MG63 (cell line): ENCODE measurements around the gene TNFRSF1A. TPM values are rescaled to one million over a fixed set of nuclear protein-coding genes. Genes with fewer than 3 reads are reported as not detected.

Experiments used
- DNase-seq: peaks from one replicate; pipeline ENCODE4 v3.0.0-alpha.2; 2020
- H3K27me3 ChIP-seq: fragments of 250-450 bp; sonication (Bioruptor Pico); 2 replicates; pipeline ENCODE4 v1.5.1; 2020; ENCODE audit warnings: mild to moderate bottlenecking, moderate library complexity
- H3K36me3 ChIP-seq: fragments of 250-450 bp; sonication (Bioruptor Pico); 2 replicates; pipeline ENCODE4 v1.5.1; 2020; ENCODE audit warnings: mild to moderate bottlenecking, moderate library complexity
- H3K4me3 ChIP-seq: fragments of 250-450 bp; sonication (Bioruptor Pico); 2 replicates; pipeline ENCODE4 v1.5.1; 2020; ENCODE audit warnings: mild to moderate bottlenecking, moderate library complexity
- H3K9me3 ChIP-seq: fragments of 250-450 bp; sonication (Bioruptor Pico); 2 replicates; pipeline ENCODE4 v1.5.1; 2020; ENCODE audit warnings: mild to moderate bottlenecking, moderate library complexity
- total RNA-seq: library from RNA; depleted of rRNA; stranded (reverse); fragments of >200 nt; shearing (Covaris generic); gene quantifications from 2 replicates; pipeline ENCODE4 v1.2.3, GENCODE V29; 2014; ENCODE audit warnings: low replicate concordance

TNFRSF1A gene
- total RNA-seq, 1 experiment from 2014 or later = 181 TPM

DNA sequence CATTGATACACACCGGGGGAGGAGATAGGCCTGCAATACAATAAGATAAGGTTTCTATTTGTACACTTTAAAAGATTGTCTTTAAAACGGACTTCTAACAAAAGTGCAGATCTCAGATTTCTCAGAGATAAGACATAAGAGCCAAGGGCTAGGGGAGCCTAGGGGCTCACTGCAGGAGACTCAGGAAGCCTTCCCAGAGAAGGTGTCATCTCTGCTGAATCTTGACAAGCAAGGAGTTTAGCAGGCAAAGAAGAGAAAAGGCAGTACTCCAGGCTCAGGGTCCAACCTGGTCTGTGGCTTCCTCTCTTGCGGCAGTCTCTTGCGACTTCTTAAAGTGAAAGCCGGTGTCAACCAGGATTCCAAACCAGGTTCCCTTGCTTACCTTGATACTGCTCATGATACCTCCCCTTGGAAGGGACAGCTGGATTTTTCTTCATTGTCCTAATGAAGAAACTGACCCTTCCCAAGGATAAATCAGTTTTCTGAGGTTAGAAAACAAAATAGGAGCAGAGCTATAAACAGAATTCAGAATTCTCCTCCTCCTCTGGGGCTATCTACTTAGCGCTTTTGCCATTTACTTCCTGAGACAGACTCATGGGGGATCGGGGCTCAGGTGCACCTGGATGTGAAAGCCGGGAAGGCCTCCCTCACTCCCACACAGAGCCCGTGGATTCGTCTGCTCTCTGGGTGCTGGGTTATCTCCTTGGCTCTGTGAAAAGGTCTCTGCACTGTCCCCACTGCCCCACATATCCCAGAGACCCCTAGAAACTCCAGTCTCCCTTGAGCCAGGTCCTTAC is 35.2 kb upstream of the TNFRSF1A start:
- Histone ChIP-seq H3K9me3 (no peaks in the 10 kb centered on the region), H3K4me3 (no peak overlapping the region), H3K36me3 (no peaks in the 10 kb centered on the region), H3K27me3 (no peaks in the 10 kb centered on the region)
- DNase-seq = no peak

GRCh38 chr12:6376079-6376869 is 34.4 kb upstream of the TNFRSF1A start:
- Histone ChIP-seq H3K9me3 (no peaks in the 10 kb centered on the region), H3K27me3 (no peaks in the 10 kb centered on the region), H3K4me3 (0 out of 2 replicates have a peak overlapping the region, but pooled peaks have one; percentile 3), H3K36me3 (no peaks in the 10 kb centered on the region)
- DNase-seq = peak; percentile 93

- Histone ChIP-seq H3K27me3 (no peaks in the 10 kb centered on the region), H3K9me3 (no peaks in the 10 kb centered on the region), H3K36me3 (no peaks in the 10 kb centered on the region), H3K4me3 (0 out of 2 replicates have a peak within 1 kb of the TSS, but pooled peaks have one; percentile 3)
- no peak for DNase-seq
Observed at GRCh38 chr12:6375269-6376078, 33.6 kb upstream of the TNFRSF1A start, which contains the start of gene SCNN1A. SCNN1A (minus strand) TSS chr12:6375563; CDS start chr12:6374783, 780 bp downstream.

GRCh38 chr12:6374786-6375160 is 32.9 kb upstream of the TNFRSF1A start:
- no peaks in the 10 kb centered on the region for H3K27me3 ChIP-seq
- H3K4me3 ChIP-seq = no peak overlapping the region
- no peaks in the 10 kb centered on the region for H3K9me3 ChIP-seq
- H3K36me3 ChIP-seq = no peaks in the 10 kb centered on the region
- no peak for DNase-seq

- no peak for DNase-seq
- Histone ChIP-seq H3K9me3 (no peaks in the 10 kb centered on the region), H3K36me3 (no peaks in the 10 kb centered on the region), H3K4me3 (no peak overlapping the region), H3K27me3 (no peaks in the 10 kb centered on the region)
Observed at GRCh38 chr12:6374028-6374785, 32.3 kb upstream of the TNFRSF1A start.

DNA sequence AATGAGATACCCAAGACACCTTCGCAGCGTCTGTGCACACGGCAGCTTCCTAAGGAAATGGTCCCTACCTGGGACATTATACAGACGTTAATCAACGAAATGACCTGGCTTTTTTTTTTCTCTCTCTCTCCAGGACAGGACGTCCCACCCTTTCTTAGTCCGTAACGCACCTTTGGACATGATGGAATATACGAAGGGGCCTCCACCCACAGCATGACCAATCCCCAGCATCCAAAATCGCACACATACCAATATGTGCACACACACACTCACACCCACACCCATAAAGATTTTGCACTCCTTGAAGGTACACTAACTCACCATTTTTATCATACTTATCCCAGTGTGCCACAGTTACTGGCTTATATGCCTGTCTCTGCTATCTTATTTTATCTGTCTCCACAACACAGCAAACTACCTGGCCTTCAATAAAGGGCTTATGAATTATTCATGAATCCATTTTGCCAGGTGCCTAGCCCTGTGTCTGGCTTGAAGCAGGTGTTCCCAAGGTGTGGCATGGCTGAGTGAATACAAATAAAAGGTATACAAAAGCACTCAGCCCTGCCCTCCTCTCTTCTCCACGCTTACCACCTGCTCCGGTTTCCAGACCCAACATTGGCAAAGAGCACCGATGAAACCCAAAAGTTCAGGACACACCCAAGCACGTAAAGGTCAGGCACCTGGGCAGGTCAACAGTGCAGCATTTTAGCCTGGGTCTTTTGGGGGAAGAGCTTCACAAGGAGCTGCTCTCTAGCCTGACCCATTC is 31.3 kb upstream of the TNFRSF1A start:
- no peaks in the 10 kb centered on the region for H3K36me3 ChIP-seq
- no peaks in the 10 kb centered on the region for H3K9me3 ChIP-seq
- no peak overlapping the region for H3K4me3 ChIP-seq
- no peak for DNase-seq
- no peaks in the 10 kb centered on the region for H3K27me3 ChIP-seq

GRCh38 chr12:6372403-6373003 is 30.6 kb upstream of the TNFRSF1A start:
- no peaks in the 10 kb centered on the region for H3K36me3 ChIP-seq
- DNase-seq = peak; percentile 83
- no peaks in the 10 kb centered on the region for H3K9me3 ChIP-seq
- no peak overlapping the region for H3K4me3 ChIP-seq
- no peaks in the 10 kb centered on the region for H3K27me3 ChIP-seq

DNA sequence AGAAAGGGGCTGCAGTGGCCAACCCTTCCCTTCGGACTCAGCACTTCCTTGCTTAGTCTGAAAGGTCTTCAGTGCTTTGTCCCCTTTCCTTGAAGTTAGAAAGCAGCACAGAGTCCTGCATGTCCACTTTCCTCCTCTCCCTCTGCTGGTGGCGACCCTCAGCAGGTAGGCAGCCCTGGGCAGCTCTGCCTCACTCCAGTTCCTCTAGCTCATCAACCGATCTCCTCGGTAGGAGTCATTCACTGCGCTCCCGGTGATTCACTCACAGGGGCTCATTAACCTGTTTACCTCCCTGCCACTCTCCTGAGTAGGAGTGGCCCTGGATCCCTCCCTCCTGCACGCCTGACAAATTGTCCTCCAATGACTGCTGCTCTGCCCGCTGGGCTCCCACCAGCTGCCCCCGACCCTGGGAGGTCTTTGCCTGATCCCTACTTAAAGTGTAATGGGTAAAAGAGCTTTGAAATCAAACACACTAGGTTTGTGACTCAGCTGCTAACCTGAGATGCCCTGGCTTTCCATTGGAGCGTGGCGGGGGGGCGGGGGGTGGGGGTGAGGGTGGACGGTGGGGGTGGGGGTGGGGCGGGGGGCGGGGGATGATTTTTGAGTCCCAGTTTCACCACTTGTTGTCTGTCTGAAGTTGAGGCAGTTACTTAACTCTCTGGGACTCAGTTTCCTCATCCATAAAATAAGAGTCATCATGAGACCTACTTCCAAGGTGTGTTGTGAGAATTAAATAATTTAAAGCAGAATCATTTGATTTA is 29.3 kb upstream of the TNFRSF1A start:
- no peak overlapping the region for H3K4me3 ChIP-seq
- H3K9me3 ChIP-seq = no peaks in the 10 kb centered on the region
- no peaks in the 10 kb centered on the region for H3K36me3 ChIP-seq
- no peaks in the 10 kb centered on the region for H3K27me3 ChIP-seq
- peak; percentile 49 for DNase-seq

GRCh38 chr12:6370576-6370935 is 28.7 kb upstream of the TNFRSF1A start:
- no peak overlapping the region for H3K4me3 ChIP-seq
- H3K36me3 ChIP-seq = no peaks in the 10 kb centered on the region
- H3K9me3 ChIP-seq = no peaks in the 10 kb centered on the region
- DNase-seq = no peak
- H3K27me3 ChIP-seq = no peaks in the 10 kb centered on the region

GRCh38 chr12:6369916-6370575 is 28.2 kb upstream of the TNFRSF1A start:
- H3K9me3 ChIP-seq = no peaks in the 10 kb centered on the region
- H3K36me3 ChIP-seq = no peaks in the 10 kb centered on the region
- no peaks in the 10 kb centered on the region for H3K27me3 ChIP-seq
- H3K4me3 ChIP-seq = no peak overlapping the region
- DNase-seq = peak; percentile 62

- DNase-seq = no peak
- no peaks in the 10 kb centered on the region for H3K36me3 ChIP-seq
- no peaks in the 10 kb centered on the region for H3K27me3 ChIP-seq
- no peak overlapping the region for H3K4me3 ChIP-seq
- H3K9me3 ChIP-seq = no peaks in the 10 kb centered on the region
Observed at GRCh38 chr12:6368906-6369525, 27.1 kb upstream of the TNFRSF1A start.

DNA sequence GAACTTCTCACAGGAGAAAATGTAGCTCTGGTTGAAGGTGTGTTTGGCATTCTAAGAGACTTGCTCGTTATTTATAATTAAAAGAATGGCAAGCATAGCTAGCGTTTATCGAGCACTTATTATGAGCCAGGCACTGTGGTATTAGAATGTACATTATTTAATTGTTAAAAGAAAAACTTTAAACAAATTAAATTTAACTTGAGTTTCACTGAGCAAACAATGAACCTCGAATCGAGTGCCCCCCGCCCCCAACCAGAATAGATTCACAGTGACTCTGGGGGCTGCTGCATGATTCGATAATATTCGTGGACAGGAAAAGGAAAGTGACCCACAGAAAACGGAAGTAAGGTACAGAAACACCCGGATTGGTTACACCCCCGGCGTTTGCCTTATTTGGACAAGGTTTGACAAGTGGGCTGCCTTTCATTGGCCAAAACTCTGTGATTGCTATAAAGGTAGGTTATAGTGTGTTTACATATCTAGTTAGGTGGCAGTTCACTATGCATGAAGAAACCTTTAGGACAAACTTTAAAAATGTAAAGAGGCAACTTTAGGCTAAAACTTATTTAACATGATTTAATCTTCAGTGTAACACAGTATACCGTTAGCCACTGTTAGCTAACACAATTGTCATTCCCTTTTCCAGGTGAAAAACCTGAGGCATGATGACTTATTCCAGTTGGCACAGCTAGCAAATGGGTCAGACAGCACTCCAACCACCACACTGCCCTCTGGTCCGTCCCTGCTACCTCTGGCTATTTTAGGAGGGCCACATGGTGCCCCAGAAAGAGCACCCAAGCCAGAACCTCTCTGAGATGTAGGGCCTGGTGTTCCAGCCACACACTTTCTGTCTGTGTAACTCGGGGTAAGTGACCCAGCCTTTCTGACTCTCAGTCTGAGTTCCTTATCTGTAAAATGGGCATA is 26.4 kb upstream of the TNFRSF1A start:
- Histone ChIP-seq H3K4me3 (no peak overlapping the region), H3K9me3 (no peaks in the 10 kb centered on the region), H3K36me3 (no peaks in the 10 kb centered on the region), H3K27me3 (no peaks in the 10 kb centered on the region)
- DNase-seq = no peak
